ENCODE data around the gene R3HDML. TPM values are rescaled to one million over a fixed set of nuclear protein-coding genes. Genes with fewer than 3 reads are reported as not detected.

Gene R3HDML
- polyA plus RNA-seq, 1 donor (not counting 4 experiments of a cell fraction or from before 2014, with no cell fraction given), result not detected

DNA sequence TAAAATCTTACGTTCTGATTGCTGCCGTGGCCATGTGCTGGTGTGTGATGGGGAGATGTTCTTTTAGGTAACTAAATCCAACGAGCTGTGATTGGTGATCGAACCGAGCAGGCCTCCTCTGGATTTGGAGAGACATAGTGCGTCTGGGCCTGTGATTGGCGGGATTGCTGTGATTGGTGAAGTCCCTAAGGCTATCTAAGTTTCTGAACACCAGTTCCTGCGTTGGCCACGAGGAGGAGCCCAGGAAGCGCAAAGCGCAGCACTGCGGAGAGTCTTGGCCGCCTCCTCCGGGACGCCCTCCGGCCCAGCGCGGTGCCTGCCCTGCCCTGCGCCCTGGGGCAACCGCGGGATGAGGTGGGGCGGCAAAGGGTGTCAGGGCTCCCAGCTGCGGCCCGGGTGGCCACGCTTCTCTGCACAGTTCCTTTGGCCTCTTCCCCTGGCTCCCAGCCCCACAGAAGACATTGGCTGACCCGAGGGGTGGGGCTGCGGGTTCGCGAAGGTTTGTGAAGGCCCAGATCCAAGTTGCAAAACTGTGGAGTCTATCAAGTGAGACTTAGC is 51.7 kb downstream of the R3HDML start:
- H3K27ac ChIP-seq (ENCODE audit: control insufficient read depth, insufficient read depth, low read length), result no peak overlapping the region
- H3K4me1 ChIP-seq (ENCODE audit: control insufficient read depth, extremely low read depth, insufficient read depth, low read length), result peaks cover 16% of the 10 kb centered on the region
- H3K79me2 ChIP-seq (ENCODE audit: control insufficient read depth, insufficient read depth, low read length), result no peaks in the 10 kb centered on the region
- DNase-seq (ENCODE audit: low read depth, low spot score), result peak; percentile 38
- peak overlapping the region; percentile 21 for H2AFZ ChIP-seq (ENCODE audit: control insufficient read depth, low read length)
- TF ChIP-seq EZH2 (IDR thresholded peaks at IDR 0.05; ENCODE audit: low read length), result no peak
- TF ChIP-seq, protein P1, sequence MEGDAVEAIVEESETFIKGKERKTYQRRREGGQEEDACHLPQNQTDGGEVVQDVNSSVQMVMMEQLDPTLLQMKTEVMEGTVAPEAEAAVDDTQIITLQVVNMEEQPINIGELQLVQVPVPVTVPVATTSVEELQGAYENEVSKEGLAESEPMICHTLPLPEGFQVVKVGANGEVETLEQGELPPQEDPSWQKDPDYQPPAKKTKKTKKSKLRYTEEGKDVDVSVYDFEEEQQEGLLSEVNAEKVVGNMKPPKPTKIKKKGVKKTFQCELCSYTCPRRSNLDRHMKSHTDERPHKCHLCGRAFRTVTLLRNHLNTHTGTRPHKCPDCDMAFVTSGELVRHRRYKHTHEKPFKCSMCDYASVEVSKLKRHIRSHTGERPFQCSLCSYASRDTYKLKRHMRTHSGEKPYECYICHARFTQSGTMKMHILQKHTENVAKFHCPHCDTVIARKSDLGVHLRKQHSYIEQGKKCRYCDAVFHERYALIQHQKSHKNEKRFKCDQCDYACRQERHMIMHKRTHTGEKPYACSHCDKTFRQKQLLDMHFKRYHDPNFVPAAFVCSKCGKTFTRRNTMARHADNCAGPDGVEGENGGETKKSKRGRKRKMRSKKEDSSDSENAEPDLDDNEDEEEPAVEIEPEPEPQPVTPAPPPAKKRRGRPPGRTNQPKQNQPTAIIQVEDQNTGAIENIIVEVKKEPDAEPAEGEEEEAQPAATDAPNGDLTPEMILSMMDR (optimal IDR thresholded peaks at IDR 0.05 in 1 of 3, IDR thresholded peaks at IDR 0.05 in 1 of 3, conservative IDR thresholded peaks at IDR 0.05 in 1 of 3; ENCODE audit: extremely low read depth in 1 of 3, insufficient read depth in 2 of 3, low read length in 3 of 3), result peak; percentile 90 to 94 (median 93)
- no peak overlapping the region for H3K9ac ChIP-seq (ENCODE audit: control insufficient read depth, extremely low read depth, insufficient read depth, low read length)
- no peaks in the 10 kb centered on the region for H3K36me3 ChIP-seq (ENCODE audit: control insufficient read depth in 2 of 2, extremely low read depth in 1 of 2, insufficient read depth in 2 of 2, low read length in 2 of 2)
- FAIRE-seq, result peak; percentile 52
- H3K9me3 ChIP-seq (ENCODE audit: control insufficient read depth, low read depth, low read length), result no peaks in the 10 kb centered on the region
- H3K4me3 ChIP-seq (ENCODE audit: control insufficient read depth in 2 of 3, extremely low read depth in 1 of 3, insufficient read depth in 2 of 3, low read depth in 1 of 3, low read length in 3 of 3), result peak overlapping the region in 1 of 3 experiments; percentile 13
- dilution Hi-C loops (cut with MboI; ENCODE audit: extremely low pct_ligation_motif_present, low sequenced_read_pairs), result loop anchor here (10.0 kb wide), 2 partner anchors 64 to 174 kb away; partner anchors contain the start of gene OSER1
- no peaks in the 10 kb centered on the region for H4K20me1 ChIP-seq (ENCODE audit: control insufficient read depth, extremely low read depth, insufficient read depth, low read length)
- H3K9me1 ChIP-seq (ENCODE audit: control insufficient read depth, extremely low read depth, insufficient read depth, low read length), result no peaks in the 10 kb centered on the region
- H3K4me2 ChIP-seq (ENCODE audit: control insufficient read depth, extremely low read depth, insufficient read depth, low read depth, low read length), result peak overlapping the region; percentile 50
- no peaks in the 10 kb centered on the region for H3K27me3 ChIP-seq (ENCODE audit: control insufficient read depth, extremely low read depth, insufficient read depth, low read length)

DNA sequence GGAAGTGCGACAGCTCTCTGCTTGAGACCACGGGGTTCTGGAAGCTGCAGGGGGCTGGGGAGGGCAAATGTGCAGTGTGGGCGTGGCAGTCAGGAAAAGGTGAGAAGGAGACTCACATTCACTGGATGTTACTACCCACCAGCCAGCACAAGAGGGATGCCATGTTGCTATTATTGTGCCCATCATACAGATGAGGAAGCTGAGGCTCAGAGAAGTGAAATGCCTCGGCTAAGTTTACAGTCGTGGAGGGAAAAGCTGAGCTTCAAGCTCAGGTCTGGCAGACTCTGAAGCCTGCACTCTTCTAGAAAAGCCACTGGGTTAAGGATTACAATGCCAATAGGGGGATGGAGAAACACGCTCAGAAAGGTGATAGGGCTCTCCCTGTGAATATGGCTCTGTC is 53.0 kb downstream of the R3HDML start:
- Histone ChIP-seq H4K20me1 (ENCODE audit: control insufficient read depth, extremely low read depth, insufficient read depth, low read length) (no peaks in the 10 kb centered on the region), H2AFZ (ENCODE audit: control insufficient read depth, low read length) (no peak overlapping the region), H3K9ac (ENCODE audit: control insufficient read depth, extremely low read depth, insufficient read depth, low read length) (no peak overlapping the region), H3K36me3 (ENCODE audit: control insufficient read depth in 2 of 2, extremely low read depth in 1 of 2, insufficient read depth in 2 of 2, low read length in 2 of 2) (no peaks in the 10 kb centered on the region), H3K4me2 (ENCODE audit: control insufficient read depth, extremely low read depth, insufficient read depth, low read depth, low read length) (no peak overlapping the region), H3K79me2 (ENCODE audit: control insufficient read depth, insufficient read depth, low read length) (no peaks in the 10 kb centered on the region), H3K4me3 (ENCODE audit: control insufficient read depth in 2 of 3, extremely low read depth in 1 of 3, insufficient read depth in 2 of 3, low read depth in 1 of 3, low read length in 3 of 3) (no peak overlapping the region), H3K9me3 (ENCODE audit: control insufficient read depth, low read depth, low read length) (no peaks in the 10 kb centered on the region), H3K4me1 (ENCODE audit: control insufficient read depth, extremely low read depth, insufficient read depth, low read length) (peaks cover 16% of the 10 kb centered on the region), H3K27me3 (ENCODE audit: control insufficient read depth, extremely low read depth, insufficient read depth, low read length) (no peaks in the 10 kb centered on the region), H3K27ac (ENCODE audit: control insufficient read depth, insufficient read depth, low read length) (no peak overlapping the region), H3K9me1 (ENCODE audit: control insufficient read depth, extremely low read depth, insufficient read depth, low read length) (no peaks in the 10 kb centered on the region)
- no peak for DNase-seq (ENCODE audit: low read depth, low spot score)
- dilution Hi-C loops (cut with MboI; ENCODE audit: extremely low pct_ligation_motif_present, low sequenced_read_pairs), result loop anchor here (10.0 kb wide), 2 partner anchors 65 to 175 kb away; partner anchors contain the start of gene OSER1
- no peak for TF ChIP-seq EZH2 (IDR thresholded peaks at IDR 0.05; ENCODE audit: low read length)
- TF ChIP-seq, protein P1 (optimal IDR thresholded peaks at IDR 0.05 in 1 of 3, IDR thresholded peaks at IDR 0.05 in 1 of 3, conservative IDR thresholded peaks at IDR 0.05 in 1 of 3; ENCODE audit: extremely low read depth in 1 of 3, insufficient read depth in 2 of 3, low read length in 3 of 3), result no peak
- no peak for FAIRE-seq
